Measurements from ENCODE around the gene PHKA1.

GRCh38 chrX:72572248-72573157, 141.6 kb downstream of the PHKA1 start, which contains the start of gene HDAC8:
- TF ChIP-seq CTCF (IDR thresholded peaks at IDR 0.05) (no peak), EZH2 (IDR thresholded peaks at IDR 0.05; ENCODE audit: borderline replicate concordance, insufficient read depth, low read depth, low read length, poor library complexity, severe bottlenecking) (no peak)
